Measurements from ENCODE around the gene NKX1-2.
A peak's percentile ranks its signal among the peaks of the same experiment; 100 is the strongest.

- TF ChIP-seq CTCF (conservative IDR thresholded peaks at IDR 0.05; ENCODE audit: low read depth, low read length) = no peak
- 0 out of 2 replicates have a peak, but pooled peaks have one; percentile 54 for TF ChIP-seq EZH2phosphoT487 (IDR thresholded peaks at IDR 0.05; ENCODE audit: borderline replicate concordance, low read length)
Observed at GRCh38 chr10:124449170-124450011, 444 bp downstream of the NKX1-2 start.
